GM21390 (cell line): ENCODE measurements around the gene PCDHGA11.
"Not testable (repeated sequence)": the region's sequence is repeated elsewhere in the genome, so short reads cannot be mapped to it uniquely, and the experiment has no call there.

Source experiments
- ATAC-seq: cut with Tn5 transposase; IDR thresholded peaks from one replicate; pipeline ENCODE4 v1.9.1; 2021; ENCODE audit not compliant: unreplicated experiment

The PCDHGA11 gene

DNA sequence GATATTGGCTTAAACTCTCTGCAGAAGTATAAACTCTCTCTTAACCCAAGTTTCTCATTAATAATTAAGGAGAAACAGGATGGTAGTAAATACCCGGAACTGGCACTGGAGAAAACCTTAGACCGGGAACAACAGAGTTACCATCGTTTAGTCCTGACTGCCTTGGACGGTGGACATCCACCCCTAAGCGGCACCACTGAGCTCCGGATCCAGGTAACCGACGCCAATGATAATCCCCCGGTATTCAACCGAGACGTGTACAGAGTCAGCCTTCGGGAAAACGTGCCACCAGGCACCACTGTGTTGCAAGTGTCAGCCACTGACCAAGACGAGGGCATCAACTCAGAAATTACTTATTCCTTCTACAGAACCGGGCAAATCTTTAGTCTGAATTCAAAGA, 22.2 kb upstream of the PCDHGA11 start:
- no peak for ATAC-seq

DNA sequence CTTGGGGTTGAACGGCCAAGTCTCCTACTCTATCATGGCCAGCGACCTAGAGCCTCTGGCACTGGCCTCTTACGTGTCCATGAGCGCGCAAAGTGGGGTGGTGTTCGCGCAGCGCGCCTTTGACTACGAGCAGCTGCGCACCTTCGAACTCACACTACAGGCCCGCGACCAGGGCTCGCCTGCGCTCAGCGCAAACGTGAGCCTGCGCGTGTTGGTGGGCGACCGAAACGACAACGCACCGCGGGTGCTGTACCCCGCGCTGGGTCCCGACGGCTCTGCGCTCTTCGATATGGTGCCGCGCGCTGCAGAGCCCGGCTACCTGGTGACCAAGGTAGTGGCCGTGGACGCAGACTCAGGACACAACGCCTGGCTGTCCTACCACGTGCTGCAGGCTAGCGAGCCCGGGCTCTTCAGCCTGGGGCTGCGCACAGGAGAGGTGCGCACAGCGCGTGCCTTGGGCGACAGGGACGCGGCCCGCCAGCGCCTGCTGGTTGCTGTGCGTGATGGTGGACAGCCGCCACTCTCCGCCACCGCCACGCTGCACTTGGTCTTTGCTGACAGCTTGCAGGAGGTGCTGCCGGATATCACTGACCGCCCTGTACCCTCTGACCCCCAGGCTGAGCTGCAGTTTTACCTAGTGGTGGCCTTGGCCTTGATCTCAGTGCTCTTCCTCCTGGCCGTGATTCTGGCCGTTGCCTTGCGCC, 21.1 kb upstream of the PCDHGA11 start:
- ATAC-seq = no peak

DNA sequence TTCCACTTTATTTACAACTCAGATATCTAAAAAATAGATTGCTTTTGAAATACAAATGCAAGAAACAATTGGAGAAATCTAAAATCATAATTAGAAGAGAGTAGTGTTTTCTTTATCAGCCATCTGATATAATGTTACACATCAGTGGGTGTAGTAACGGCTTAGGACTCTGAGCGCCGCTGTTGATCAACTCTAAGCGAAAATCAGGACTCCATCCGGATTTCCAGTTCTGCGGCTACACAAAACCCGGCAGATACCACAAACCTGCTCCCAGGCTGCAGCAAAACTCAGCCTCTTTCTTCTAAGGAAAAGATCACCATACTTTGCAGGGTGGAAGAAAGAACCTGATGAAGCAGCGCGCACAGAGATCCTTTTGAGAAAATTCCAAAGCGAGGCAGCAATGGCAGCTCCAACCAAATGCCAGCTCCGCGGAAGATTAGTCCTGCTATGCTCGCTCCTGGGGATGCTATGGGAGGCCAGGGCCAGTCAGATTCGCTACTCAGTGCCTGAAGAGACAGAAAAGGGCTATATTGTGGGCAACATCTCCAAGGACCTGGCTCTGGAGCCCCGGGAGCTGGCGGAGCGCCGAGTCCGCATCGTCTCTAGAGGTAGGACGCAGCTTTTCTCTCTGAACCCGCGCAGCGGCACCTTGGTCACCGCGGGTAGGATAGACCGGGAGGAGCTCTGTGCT, 18.2 kb upstream of the PCDHGA11 start, which contains the start of gene PCDHGA9:
PCDHGA9 (plus strand) TSS at position 226 of the 691 bp plus-strand sequence; CDS start at position 401, 175 bp downstream.
- peak; percentile 55 for ATAC-seq

DNA sequence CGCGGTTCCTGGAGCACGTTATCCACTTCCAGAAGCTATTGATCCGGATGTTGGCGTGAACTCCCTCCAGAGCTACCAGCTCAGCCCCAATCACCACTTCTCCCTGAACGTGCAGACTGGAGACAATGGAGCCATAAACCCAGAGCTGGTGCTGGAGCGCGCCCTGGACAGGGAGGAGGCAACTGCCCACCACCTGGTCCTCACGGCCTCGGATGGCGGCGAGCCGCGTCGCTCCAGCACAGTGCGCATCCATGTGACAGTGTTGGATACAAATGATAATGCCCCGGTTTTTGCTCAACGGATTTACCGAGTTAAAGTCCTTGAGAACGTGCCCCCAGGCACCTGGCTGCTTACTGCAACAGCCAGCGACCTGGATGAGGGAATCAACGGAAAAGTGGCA, 17.5 kb upstream of the PCDHGA11 start:
- ATAC-seq = no peak

DNA sequence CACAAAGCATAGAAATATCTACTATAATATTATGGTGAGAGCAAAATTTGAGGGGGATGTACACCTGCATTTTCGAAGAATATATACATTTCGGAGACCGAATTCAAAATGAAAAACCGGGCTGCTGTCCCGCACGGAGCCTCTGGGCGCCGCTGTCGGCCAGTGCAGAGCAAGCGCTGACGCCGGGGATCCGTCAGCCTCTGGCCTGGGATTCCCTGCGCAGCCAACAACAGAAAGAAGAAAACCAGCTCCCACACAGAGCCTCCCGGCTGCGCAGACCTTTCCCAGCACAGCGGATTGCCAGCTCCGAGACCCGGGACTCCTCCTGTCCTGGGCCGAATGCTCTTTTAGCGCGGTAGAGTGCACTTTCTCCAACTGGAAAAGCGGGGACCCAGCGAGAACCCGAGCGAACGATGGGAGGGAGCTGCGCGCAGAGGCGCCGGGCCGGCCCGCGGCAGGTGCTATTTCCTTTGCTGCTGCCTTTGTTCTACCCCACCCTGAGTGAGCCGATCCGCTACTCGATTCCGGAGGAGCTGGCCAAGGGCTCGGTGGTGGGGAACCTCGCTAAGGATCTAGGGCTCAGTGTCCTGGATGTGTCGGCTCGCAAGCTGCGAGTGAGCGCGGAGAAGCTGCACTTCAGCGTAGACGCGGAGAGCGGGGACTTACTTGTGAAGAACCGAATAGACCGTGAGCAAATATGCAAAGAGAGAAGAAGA, 12.9 kb upstream of the PCDHGA11 start, which contains the start of gene PCDHGB6:
PCDHGB6 (plus strand) TSS at position 232 of the 716 bp plus-strand sequence; CDS start at position 414, 182 bp downstream.
- ATAC-seq = peak; percentile 64

DNA sequence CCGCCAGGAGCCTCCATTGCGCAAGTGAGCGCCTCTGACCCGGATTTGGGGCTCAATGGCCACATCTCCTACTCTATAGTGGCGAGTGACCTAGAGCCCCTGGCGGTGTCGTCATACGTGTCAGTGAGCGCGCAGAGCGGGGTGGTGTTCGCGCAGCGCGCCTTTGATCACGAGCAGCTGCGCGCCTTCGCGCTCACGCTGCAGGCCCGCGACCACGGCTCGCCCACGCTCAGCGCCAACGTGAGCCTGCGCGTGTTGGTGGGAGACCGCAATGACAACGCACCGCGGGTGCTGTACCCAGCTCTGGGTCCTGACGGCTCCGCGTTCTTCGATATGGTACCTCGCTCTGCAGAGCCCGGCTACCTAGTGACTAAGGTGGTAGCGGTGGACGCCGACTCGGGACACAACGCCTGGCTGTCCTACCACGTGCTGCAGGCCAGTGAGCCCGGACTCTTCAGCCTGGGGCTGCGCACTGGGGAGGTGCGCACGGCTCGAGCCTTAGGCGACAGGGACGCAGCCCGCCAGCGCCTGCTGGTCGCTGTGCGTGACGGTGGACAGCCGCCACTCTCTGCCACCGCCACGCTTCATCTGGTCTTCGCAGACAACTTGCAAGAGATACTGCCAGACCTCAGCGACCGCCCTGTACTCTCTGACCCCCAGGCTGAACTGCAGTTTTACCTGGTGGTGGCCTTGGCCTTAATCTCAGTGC, 11.1 kb upstream of the PCDHGA11 start:
- no peak for ATAC-seq

DNA sequence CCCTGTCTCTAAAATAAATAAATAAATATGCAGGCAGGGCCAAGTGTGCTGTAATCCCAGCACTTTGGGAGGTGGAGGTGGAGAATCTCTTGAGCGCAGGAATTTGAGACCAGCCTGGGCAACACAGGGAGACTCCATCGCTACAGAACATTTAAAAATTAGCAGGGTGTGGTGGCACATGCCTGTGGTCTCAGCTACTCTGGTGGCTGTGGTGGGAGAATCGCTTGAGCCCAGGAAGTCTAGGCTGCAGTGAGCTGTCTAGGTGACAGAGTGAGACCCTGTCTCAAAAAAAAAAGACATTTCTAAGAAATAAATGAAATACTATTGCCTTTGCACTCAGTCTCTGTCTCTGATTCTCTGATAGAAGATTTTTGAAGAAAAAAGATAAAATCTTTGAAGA, 9.3 kb upstream of the PCDHGA11 start:
- no peak for ATAC-seq

DNA sequence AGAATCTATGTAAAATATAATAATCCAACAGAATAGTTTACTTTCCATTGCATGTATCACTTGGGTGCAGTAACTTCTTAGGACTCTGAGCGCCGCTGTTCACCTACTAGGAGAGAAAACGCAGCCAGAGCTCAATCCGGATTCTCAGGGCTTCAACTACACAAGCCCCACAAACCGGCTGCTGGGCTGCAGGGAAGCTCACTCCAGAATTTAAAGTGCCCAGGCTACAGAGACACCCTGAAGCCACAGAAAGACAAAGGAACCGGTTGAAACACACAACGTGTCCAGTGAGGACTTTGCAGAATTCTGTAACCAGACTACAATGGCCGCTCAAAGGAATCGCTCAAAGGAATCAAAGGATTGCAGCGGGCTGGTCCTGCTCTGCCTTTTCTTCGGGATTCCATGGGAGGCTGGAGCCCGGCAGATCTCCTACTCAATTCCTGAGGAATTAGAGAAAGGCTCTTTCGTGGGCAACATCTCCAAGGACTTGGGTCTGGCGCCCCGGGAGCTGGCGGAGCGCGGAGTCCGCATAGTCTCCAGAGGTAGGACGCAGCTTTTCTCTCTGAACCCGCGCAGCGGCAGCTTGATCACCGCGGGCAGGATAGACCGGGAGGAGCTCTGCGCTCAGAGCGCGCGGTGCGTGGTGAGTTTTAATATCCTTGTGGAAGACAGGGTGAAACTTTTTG, 7.9 kb upstream of the PCDHGA11 start, which contains the start of gene PCDHGA10:
PCDHGA10 (plus strand) TSS at position 134 of the 686 bp plus-strand sequence; CDS start at position 323, 189 bp downstream.
- ATAC-seq = peak; percentile 57

DNA sequence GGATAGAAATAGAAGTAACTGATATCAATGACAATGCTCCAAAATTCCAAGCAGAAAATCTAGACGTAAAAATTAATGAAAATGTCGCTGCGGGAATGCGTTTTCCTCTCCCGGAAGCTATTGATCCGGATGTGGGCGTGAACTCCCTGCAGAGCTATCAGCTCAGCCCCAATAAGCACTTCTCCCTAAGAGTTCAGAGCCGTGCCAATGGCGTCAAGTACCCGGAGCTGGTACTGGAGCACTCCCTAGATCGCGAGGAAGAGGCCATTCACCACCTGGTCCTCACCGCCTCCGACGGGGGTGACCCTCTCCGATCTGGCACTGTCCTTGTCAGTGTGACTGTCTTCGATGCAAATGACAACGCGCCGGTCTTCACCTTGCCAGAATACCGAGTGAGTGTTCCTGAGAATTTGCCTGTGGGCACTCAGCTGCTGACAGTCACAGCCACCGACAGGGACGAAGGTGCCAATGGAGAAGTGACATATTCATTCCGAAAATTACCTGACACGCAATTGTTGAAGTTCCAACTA, 7.2 kb upstream of the PCDHGA11 start:
- no peak for ATAC-seq

DNA sequence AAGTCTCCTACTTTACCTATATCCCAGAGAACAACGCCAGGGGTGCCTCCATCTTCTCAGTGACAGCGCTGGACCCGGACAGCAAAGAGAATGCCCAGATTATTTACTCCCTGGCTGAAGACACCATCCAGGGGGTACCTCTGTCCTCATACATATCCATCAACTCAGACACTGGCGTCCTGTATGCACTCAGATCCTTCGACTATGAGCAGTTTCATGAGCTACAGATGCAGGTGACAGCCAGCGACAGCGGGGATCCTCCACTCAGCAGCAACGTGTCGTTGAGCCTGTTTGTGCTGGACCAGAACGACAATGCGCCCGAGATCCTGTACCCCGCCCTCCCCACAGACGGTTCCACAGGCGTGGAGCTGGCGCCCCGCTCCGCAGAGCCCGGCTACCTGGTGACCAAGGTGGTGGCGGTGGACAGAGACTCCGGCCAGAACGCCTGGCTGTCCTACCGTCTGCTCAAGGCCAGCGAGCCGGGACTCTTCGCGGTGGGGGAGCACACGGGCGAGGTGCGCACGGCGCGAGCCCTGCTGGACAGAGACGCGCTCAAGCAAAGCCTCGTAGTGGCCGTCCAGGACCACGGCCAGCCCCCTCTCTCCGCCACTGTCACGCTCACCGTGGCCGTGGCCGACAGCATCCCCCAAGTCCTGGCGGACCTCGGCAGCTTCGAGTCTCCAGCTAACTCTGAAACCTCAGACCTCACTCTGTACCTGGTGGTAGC, 6.1 kb upstream of the PCDHGA11 start:
- not testable (repeated sequence) for ATAC-seq

DNA sequence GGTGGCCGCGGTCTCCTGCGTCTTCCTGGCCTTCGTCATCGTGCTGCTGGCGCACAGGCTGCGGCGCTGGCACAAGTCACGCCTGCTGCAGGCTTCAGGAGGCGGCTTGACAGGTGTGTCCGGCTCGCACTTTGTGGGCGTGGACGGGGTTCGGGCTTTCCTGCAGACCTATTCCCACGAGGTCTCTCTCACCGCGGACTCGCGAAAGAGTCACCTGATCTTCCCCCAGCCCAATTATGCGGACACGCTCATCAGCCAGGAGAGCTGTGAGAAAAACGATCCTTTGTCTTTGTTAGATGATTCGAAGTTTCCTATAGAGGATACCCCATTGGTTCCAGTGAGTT, 5.6 kb upstream of the PCDHGA11 start:
- ATAC-seq = not testable (repeated sequence)

DNA sequence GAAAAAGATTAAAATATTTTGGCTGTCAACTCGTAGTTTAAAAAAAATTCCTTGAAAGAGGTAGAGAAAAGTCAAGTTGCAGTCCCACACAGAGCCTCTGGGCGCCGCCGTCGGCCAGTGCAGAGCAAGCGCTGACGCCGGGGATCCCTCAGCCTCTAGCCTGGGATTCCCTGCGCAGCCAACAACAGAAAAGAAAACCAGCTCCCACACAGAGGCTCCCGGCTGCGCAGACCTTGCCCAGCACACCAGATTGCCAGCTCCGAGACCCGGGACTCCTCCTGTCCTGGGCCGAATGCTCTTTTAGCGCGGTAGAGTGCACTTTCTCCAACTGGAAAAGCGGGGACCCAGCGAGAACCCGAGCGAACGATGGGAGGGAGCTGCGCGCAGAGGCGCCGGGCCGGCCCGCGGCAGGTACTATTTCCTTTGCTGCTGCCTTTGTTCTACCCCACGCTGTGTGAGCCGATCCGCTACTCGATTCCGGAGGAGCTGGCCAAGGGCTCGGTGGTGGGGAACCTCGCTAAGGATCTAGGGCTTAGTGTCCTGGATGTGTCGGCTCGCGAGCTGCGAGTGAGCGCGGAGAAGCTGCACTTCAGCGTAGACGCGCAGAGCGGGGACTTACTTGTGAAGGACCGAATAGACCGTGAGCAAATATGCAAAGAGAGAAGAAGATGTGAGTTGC, 3.2 kb upstream of the PCDHGA11 start, which contains the start of gene PCDHGB7:
PCDHGB7 (plus strand) TSS at position 184 of the 679 bp plus-strand sequence; CDS start at position 367, 183 bp downstream.
- ATAC-seq = peak; percentile 86

DNA sequence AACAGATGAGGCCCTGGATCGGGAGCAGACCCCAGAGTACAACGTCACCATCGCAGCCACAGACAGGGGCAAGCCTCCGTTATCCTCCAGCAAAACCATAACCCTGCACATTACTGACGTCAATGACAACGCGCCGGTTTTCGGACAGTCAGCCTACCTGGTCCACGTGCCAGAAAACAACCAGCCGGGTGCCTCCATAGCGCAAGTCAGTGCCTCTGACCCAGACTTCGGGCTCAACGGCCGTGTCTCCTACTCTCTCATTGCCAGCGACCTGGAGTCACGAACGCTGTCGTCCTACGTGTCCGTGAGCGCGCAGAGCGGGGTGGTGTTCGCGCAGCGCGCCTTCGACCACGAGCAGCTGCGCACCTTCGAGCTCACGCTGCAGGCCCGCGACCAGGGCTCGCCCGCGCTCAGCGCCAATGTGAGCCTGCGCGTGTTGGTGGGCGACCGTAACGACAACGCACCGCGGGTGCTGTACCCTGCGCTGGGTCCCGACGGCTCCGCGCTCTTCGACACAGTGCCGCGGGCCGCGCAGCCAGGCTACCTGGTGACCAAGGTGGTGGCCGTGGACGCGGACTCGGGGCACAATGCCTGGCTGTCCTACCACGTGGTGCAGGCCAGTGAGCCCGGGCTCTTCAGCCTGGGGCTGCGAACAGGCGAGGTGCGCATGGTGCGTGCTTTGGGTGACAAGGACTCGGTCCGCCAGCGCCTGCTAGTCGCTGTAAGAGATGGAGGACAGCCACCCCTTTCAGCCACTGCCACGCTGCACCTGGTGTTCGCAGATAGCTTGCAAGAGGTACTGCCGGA, 1.6 kb upstream of the PCDHGA11 start:
- ATAC-seq = no peak

DNA sequence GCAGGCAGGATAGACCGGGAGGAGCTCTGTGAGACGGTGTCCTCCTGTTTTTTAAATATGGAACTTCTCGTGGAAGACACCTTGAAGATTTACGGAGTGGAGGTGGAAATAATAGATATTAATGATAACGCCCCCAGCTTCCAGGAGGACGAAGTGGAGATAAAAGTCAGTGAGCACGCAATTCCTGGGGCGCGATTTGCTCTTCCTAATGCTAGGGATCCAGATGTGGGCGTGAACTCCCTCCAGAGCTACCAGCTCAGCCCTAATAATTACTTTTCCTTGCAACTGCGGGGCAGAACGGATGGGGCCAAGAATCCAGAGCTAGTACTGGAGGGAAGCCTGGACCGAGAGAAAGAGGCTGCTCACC, 621 bp downstream of the PCDHGA11 start:
- no peak for ATAC-seq

DNA sequence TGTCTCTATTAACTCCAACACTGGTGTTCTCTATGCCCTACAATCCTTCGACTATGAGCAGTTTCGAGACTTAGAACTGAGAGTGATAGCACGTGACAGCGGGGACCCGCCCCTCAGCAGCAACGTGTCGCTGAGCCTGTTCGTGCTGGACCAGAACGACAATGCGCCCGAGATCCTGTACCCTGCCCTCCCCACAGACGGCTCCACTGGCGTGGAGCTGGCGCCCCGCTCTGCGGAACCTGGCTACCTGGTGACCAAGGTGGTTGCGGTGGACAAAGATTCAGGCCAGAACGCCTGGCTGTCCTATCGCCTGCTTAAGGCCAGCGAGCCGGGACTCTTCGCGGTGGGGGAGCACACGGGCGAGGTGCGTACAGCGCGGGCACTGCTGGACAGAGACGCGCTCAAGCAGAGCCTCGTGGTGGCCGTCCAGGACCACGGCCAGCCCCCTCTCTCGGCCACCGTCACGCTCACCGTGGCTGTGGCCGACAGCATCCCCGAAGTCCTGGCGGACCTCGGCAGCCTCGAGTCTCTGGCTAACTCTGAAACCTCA, 2.0 kb downstream of the PCDHGA11 start:
- no peak for ATAC-seq

DNA sequence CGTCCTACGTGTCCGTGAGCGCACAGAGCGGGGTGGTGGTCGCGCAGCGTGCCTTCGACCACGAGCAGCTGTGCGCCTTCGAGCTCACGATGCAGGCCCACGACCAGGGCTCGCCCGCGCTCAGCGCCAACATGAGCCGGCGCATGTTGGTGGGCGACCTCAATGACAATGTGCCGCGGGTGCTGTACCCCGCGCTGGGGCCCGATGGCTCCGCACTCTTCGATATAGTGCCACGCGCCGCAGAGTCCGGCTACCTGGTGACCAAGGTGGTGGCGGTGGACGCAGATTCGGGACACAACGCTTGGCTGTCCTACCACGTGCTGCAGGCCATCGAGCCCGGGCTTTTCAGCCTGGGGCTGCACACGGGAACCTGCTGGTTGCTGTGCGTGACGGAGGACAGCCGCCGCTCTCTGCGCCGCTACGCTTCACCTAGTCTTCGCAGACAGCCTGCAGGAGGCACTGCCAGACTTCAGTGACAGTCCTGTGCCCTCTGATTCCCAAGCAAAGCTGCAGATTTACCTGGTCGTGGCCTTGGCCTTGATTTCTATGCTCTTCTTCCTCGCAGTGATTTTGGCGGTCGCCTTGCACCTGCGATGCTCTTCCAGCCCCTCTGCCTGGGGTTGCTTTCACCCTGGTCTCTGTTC, 7.1 kb downstream of the PCDHGA11 start:
- ATAC-seq = no peak
